HCT116 (cell line): ENCODE measurements around the gene TMEM222. TPM values are rescaled to one million over a fixed set of nuclear protein-coding genes. Genes with fewer than 3 reads are reported as not detected.

Experiments used
- ATAC-seq: fragments of 200-7000 bp; cut with Tn5 transposase; 2 replicates; pipeline ENCODE4 v1.9.1; 2020; ENCODE audit warnings: mild to moderate bottlenecking, moderate library complexity
- BruUV-seq: library from RNA; stranded (reverse); fragments of 400-500 nt; replicated peaks from 2 replicates; lab custom pipeline; 2021; lab: Mats Ljungman, UMichigan
- CTCF ChIA-PET: fragments of 300-600 bp; sonication (Branson Sonifier 250); formaldehyde crosslinking; loops from one replicate; lab custom pipeline; 2021; ENCODE audit warnings: antibody characterized with exemption; lab: Charles Lee
- POLR2A ChIA-PET: fragments of 300-600, 350-600 bp; sonication (Branson Sonifier 250); formaldehyde crosslinking; loops from one replicate; lab custom pipeline; 2021; ENCODE audit warnings: antibody characterized with exemption; lab: Charles Lee
- RAD21 ChIA-PET, 2 experiments: fragments of 300-600 bp; sonication (Branson Sonifier 250); formaldehyde crosslinking; loops; one replicate each; lab custom pipeline; 2023; ENCODE audit warnings: low total read pairs in 2 of 2; ENCODE audit not compliant: uncharacterized antibody in 2 of 2, unreplicated experiment in 2 of 2, low non-redundant PET in 1 of 2; lab: Charles Lee
- DNase-seq: peaks from one replicate; pipeline ENCODE4 v3.0.0-alpha.2; 2010; ENCODE audit warnings: low read depth, low spot score
- H2AFZ ChIP-seq: fragments of 200-600 bp; shearing (Covaris generic), sonication (generic); 2 replicates; pipeline ENCODE4 v1.6.1; 2017; ENCODE audit warnings: low read depth, mixed run types, mixed read lengths, antibody characterized with exemption, low read length; ENCODE audit not compliant: poor library complexity, severe bottlenecking
- H3K27ac ChIP-seq: 2 replicates; pipeline ENCODE4 v1.5.1; 2012; ENCODE audit warnings: low read depth, low read length
- H3K27me3 ChIP-seq: fragments of 200-600 bp; sonication (generic); 2 replicates; pipeline ENCODE4 v1.6.1; 2016; ENCODE audit warnings: mixed run types, low read length, mixed read lengths; ENCODE audit not compliant: insufficient read depth
- H3K36me3 ChIP-seq, 2 experiments: fragments of 200-500 bp in 1 of 2; fragments of 200-600 bp in 1 of 2; sonication (Bioruptor generic) in 1 of 2; sonication (generic) in 1 of 2; 2 replicates each; pipeline versions ENCODE4 v1.5.1 to v1.6.1; 2014 to 2016; ENCODE audit warnings: low read length in 2 of 2, inconsistent platforms in 1 of 2, mixed read lengths in 1 of 2, mixed run types in 1 of 2; ENCODE audit not compliant: insufficient read depth in 2 of 2, control insufficient read depth in 1 of 2
- H3K4me1 ChIP-seq, 2 experiments: fragments of 200-600 bp in 1 of 2; sonication (generic) in 1 of 2; 2 replicates each; pipeline versions ENCODE4 v1.5.1 to v1.6.1; 2012 to 2017; ENCODE audit warnings: low read length in 2 of 2, inconsistent platforms in 1 of 2, mild to moderate bottlenecking in 1 of 2, mixed read lengths in 1 of 2, mixed run types in 1 of 2, moderate library complexity in 1 of 2; ENCODE audit not compliant: insufficient read depth in 2 of 2, control insufficient read depth in 1 of 2
- H3K4me2 ChIP-seq: fragments of 200-600 bp; sonication (generic); 2 replicates; pipeline ENCODE4 v1.6.1; 2017; ENCODE audit warnings: mixed run types, low read length, mixed read lengths
- H3K4me3 ChIP-seq, 2 experiments: fragments of 200-600 bp in 1 of 2; sonication (generic) in 1 of 2; replicated peaks in 1 of 2; 2 replicates each; pipeline ENCODE4 v1.5.1; 2011 to 2016; ENCODE audit warnings: low read length in 2 of 2, control low read depth in 1 of 2, low read depth in 1 of 2, mild to moderate bottlenecking in 1 of 2, mixed read lengths in 1 of 2, mixed run types in 1 of 2
- H3K79me2 ChIP-seq: fragments of 200-600 bp; sonication (generic); 2 replicates; pipeline ENCODE4 v1.6.1; 2017; ENCODE audit warnings: mild to moderate bottlenecking, mixed run types, low read length, moderate library complexity, mixed read lengths; ENCODE audit not compliant: insufficient read depth
- H3K9ac ChIP-seq: fragments of 200-600 bp; sonication (generic); 2 replicates; pipeline ENCODE4 v1.6.1; 2016; ENCODE audit warnings: low read length, mixed read lengths
- H3K9me2 ChIP-seq: fragments of 200-600 bp; sonication (generic), shearing (Covaris generic); 2 replicates; pipeline ENCODE4 v1.6.1; 2017; ENCODE audit warnings: mixed run types, mild to moderate bottlenecking, moderate library complexity; ENCODE audit not compliant: insufficient read depth
- H3K9me3 ChIP-seq, 2 experiments: fragments of 200-500 bp in 1 of 2; fragments of 200-600 bp in 1 of 2; sonication (Bioruptor generic) in 1 of 2; sonication (generic) in 1 of 2; 2 replicates each; pipeline ENCODE4 v1.6.1; 2014 to 2017; ENCODE audit warnings: low read length in 2 of 2, mixed read lengths in 2 of 2, inconsistent platforms in 1 of 2, low read depth in 1 of 2, mild to moderate bottlenecking in 1 of 2, mixed run types in 1 of 2, moderate library complexity in 1 of 2; ENCODE audit not compliant: control insufficient read depth in 1 of 2, insufficient read depth in 1 of 2
- H4K20me1 ChIP-seq: fragments of 200-600 bp; sonication (generic), shearing (Covaris generic); 2 replicates; pipeline ENCODE4 v1.6.1; 2017; ENCODE audit warnings: mixed run types, mild to moderate bottlenecking, moderate library complexity; ENCODE audit not compliant: insufficient read depth
- ATF3 ChIP-seq: IDR thresholded peaks from 2 replicates; pipeline ENCODE4 v1.6.1; 2012
- CEBPB ChIP-seq: IDR thresholded peaks from 2 replicates; pipeline ENCODE4 v1.6.1; 2012; ENCODE audit warnings: low read depth
- EGR1 ChIP-seq: IDR thresholded peaks from 2 replicates; pipeline ENCODE4 v1.6.1; 2012; ENCODE audit warnings: low read depth
- ELF1 ChIP-seq: IDR thresholded peaks from 2 replicates; pipeline ENCODE4 v1.6.1; 2012; ENCODE audit warnings: low read depth, borderline replicate concordance
- EZH2 ChIP-seq: fragments of 200-600 bp; sonication (generic); IDR thresholded peaks from 2 replicates; pipeline ENCODE4 v1.6.1; 2017; ENCODE audit warnings: antibody characterized with exemption, mixed run types
- EZH2phosphoT487 ChIP-seq: fragments of 200-600 bp; IDR thresholded peaks from 2 replicates; pipeline ENCODE4 v1.6.1; 2018; ENCODE audit warnings: antibody characterized with exemption, borderline replicate concordance
- FOSL1 ChIP-seq: IDR thresholded peaks from 2 replicates; pipeline ENCODE4 v1.6.1; 2012; ENCODE audit warnings: low read depth
- JUND ChIP-seq: IDR thresholded peaks from 2 replicates; pipeline ENCODE4 v1.6.1; 2012
- POLR2A ChIP-seq: IDR thresholded peaks from 2 replicates; pipeline ENCODE4 v1.7.0; 2011; ENCODE audit warnings: borderline replicate concordance; ENCODE audit not compliant: insufficient read depth, insufficient read length; ENCODE audit errors: extremely low read depth
- POLR2AphosphoS5 ChIP-seq: IDR thresholded peaks from 2 replicates; pipeline ENCODE4 v1.6.1; 2011; ENCODE audit warnings: mild to moderate bottlenecking, low read depth, low read length, moderate library complexity
- RAD21 ChIP-seq: IDR thresholded peaks from 2 replicates; pipeline ENCODE4 v1.6.1; 2012; ENCODE audit warnings: low read depth, mild to moderate bottlenecking
- SIN3A ChIP-seq: IDR thresholded peaks from 2 replicates; pipeline ENCODE4 v1.6.1; 2012; ENCODE audit warnings: low read depth
- SP1 ChIP-seq: IDR thresholded peaks from 2 replicates; pipeline ENCODE4 v1.6.1; 2012; ENCODE audit warnings: low read depth
- TCF7L2 ChIP-seq: IDR thresholded peaks from 2 replicates; pipeline ENCODE4 v1.7.0; 2011; ENCODE audit warnings: borderline replicate concordance, inconsistent platforms; ENCODE audit not compliant: insufficient read depth, insufficient read length; ENCODE audit errors: extremely low read depth
- YY1 ChIP-seq: IDR thresholded peaks from 2 replicates; pipeline ENCODE4 v1.6.1; 2011; ENCODE audit warnings: low read length, low read depth, moderate library complexity, mild to moderate bottlenecking; ENCODE audit not compliant: insufficient replicate concordance; ENCODE audit errors: extremely low read depth
- ZBTB33 ChIP-seq: IDR thresholded peaks from 2 replicates; pipeline ENCODE4 v1.6.1; 2011; ENCODE audit warnings: mild to moderate bottlenecking, low read length, moderate library complexity; ENCODE audit not compliant: insufficient replicate concordance; ENCODE audit errors: extremely low read depth
- ZFX ChIP-seq: fragments of 450-650 bp; IDR thresholded peaks from 2 replicates; pipeline ENCODE4 v1.6.1; 2017
- intact Hi-C: fragments of 100-400 bp; cut with micrococcal nuclease; formaldehyde crosslinking; loops from 2 replicates; pipeline ENCODE4 v1.10.0; 2022
- total RNA-seq: library from RNA; stranded (reverse); gene quantifications from one replicate; pipeline ENCODE4 v1.2.1, GENCODE V29; 2021; ENCODE audit not compliant: unreplicated experiment

TMEM222 gene
- total RNA-seq, 1 experiment from 2014 or later, result 32.8 TPM

GRCh38 chr1:27348861-27349783 is 27.2 kb downstream of the TMEM222 start (continued):
- TF ChIP-seq ZBTB33 (no peak), EZH2phosphoT487 (no peak), FOSL1 (no peak), POLR2AphosphoS5 (peak; percentile 40; the same call in 1 of the 2 replicates), ELF1 (no peak), RAD21 (no peak)

- no peaks in the 10 kb centered on the region for H3K79me2 ChIP-seq
- H4K20me1 ChIP-seq, result no peaks in the 10 kb centered on the region
- intact Hi-C loops, result loop anchor here (1.0 kb wide), 1 partner anchor 9 kb away; no protein-coding TSS in a partner anchor
- no peaks in the 10 kb centered on the region for H3K36me3 ChIP-seq
- POLR2A ChIA-PET, result interaction anchor here (1.0 to 1.2 kb wide), 2 partner anchors 8 to 16 kb away, joined by 3 to 11 read pairs; partner anchors contain the start of genes MAP3K6 and SYTL1
- no TSS peak for BruUV-seq
- peak overlapping the region; percentile 96; the same call in 1 of the 2 replicates for H3K4me2 ChIP-seq
- H3K27ac ChIP-seq, result peak overlapping the region; percentile 77; the same call in 1 of the 2 replicates
- H3K4me1 ChIP-seq, result peaks cover 26 to 39% of the 10 kb centered on the region in 2 experiments
- no peak overlapping the region for H2AFZ ChIP-seq
- H3K9ac ChIP-seq, result no peak overlapping the region
- CTCF ChIA-PET, result interaction anchor here (1.1 to 1.5 kb wide), 3 partner anchors 8 to 16 kb away, joined by 3 to 7 read pairs (median 4); partner anchors contain the start of gene MAP3K6
- H3K27me3 ChIP-seq, result no peaks in the 10 kb centered on the region
- H3K9me2 ChIP-seq, result no peaks in the 10 kb centered on the region
- H3K4me3 ChIP-seq, result no peak overlapping the region
- DNase-seq (no peak), ATAC-seq (no peak)
- RAD21 ChIA-PET, result no interaction called here
- no peaks in the 10 kb centered on the region for H3K9me3 ChIP-seq
- TF ChIP-seq ZBTB33 (no peak), FOSL1 (no peak), ATF3 (no peak), JUND (no peak), CEBPB (no peak), RAD21 (no peak), TCF7L2 (no peak), SP1 (no peak), EZH2 (no peak), SIN3A (no peak), POLR2AphosphoS5 (no peak), POLR2A (no peak), EGR1 (no peak), YY1 (no peak), ZFX (no peak; the same call in 1 of the 2 replicates), EZH2phosphoT487 (no peak)
Measured at GRCh38 chr1:27349784-27350662, 28.1 kb downstream of the TMEM222 start.
